ENCODE results near the gene CDKAL1. TPM values are rescaled to one million over a fixed set of nuclear protein-coding genes. Genes with fewer than 3 reads are reported as not detected.

Gene CDKAL1
- total and polyA plus RNA-seq, 2 of the 8 experiments (the other 6 are each of a cell fraction or from before 2014, with no cell fraction given), result 8.4 to 24.6 TPM

- no peak overlapping the region for H2AK5ac ChIP-seq (ENCODE audit: low read depth, low read length)
- H3K4me3 ChIP-seq (ENCODE audit: extremely low read depth in 1 of 4, insufficient read depth in 2 of 4, low read depth in 3 of 4, low read length in 4 of 4), result no peak overlapping the region
- TF ChIP-seq TEAD4 (IDR thresholded peaks at IDR 0.05; ENCODE audit: low read depth, low read length) (no peak), ATF3 (IDR thresholded peaks at IDR 0.05; ENCODE audit: insufficient read depth, low read depth, low read length) (no peak), GABPA (IDR thresholded peaks at IDR 0.05; ENCODE audit: borderline replicate concordance, insufficient read depth, low read length) (no peak), SAP30 (IDR thresholded peaks at IDR 0.05; ENCODE audit: insufficient read depth, insufficient replicate concordance, low read length) (no peak), EP300 (IDR thresholded peaks at IDR 0.05; ENCODE audit: borderline replicate concordance in 1 of 2, low read depth in 2 of 2, low read length in 2 of 2) (no peak), CBX5 (IDR thresholded peaks at IDR 0.05; ENCODE audit: low read depth, low read length) (no peak), FOSL1 (IDR thresholded peaks at IDR 0.05; ENCODE audit: insufficient read depth, low read depth, low read length) (no peak), NRF1 (IDR thresholded peaks at IDR 0.05; ENCODE audit: low read depth, low read length) (no peak), HDAC6 (IDR thresholded peaks at IDR 0.05; ENCODE audit: low read depth, low read length) (no peak), MAFK (IDR thresholded peaks at IDR 0.05; ENCODE audit: low read depth, low read length) (no peak)
- H4K91ac ChIP-seq (replicated peaks; ENCODE audit: insufficient read length, low read length), result no peak overlapping the region
- H3K9me3 ChIP-seq (ENCODE audit: insufficient read depth in 2 of 2, low read depth in 1 of 2, low read length in 1 of 2), result no peaks in the 10 kb centered on the region; a peak in 1 of 4 replicates
- no peaks in the 10 kb centered on the region for H3K36me3 ChIP-seq (ENCODE audit: control insufficient read depth in 2 of 4, insufficient read depth in 4 of 4, low read length in 3 of 4)
- no peak overlapping the region for H4K5ac ChIP-seq (ENCODE audit: insufficient read length, low read depth, low read length)
- H3K18ac ChIP-seq (ENCODE audit: extremely low read depth, low read length), result no peak overlapping the region
- no peaks in the 10 kb centered on the region for H4K20me1 ChIP-seq (replicated peaks in 1 of 2; ENCODE audit: control insufficient read depth in 1 of 2, insufficient read depth in 2 of 2, low read length in 2 of 2)
- 84% methylated on average over 1 of the region's 1 CpG; no CpG with 5 or more reads in 1 of the 2 experiments for WGBS, 2 experiments (ENCODE audit: extremely low coverage in 1 of 2, insufficient coverage in 1 of 2, insufficient read length in 1 of 2, insufficient replicate concordance in 2 of 2, low coverage in 1 of 2, low lambda C conversion rate in 2 of 2, missing lambda C conversion rate in 1 of 2)
- FAIRE-seq, result no peak
- no peak overlapping the region for H3K56ac ChIP-seq (replicated peaks; ENCODE audit: insufficient read length, low read depth, low read length)
- no peak overlapping the region for H2BK5ac ChIP-seq (ENCODE audit: low read depth, low read length)
- CTCF ChIA-PET (ENCODE audit: partially characterized antibody), result interaction anchor here (1.3 to 1.6 kb wide), 2 partner anchors 8 to 51 kb away, joined by 3 to 4 read pairs; no protein-coding TSS in a partner anchor
- no peak overlapping the region for H3K4me2 ChIP-seq (ENCODE audit: insufficient read depth in 1 of 2, low read depth in 2 of 2, low read length in 2 of 2)
- H3K27me3 ChIP-seq (replicated peaks in 1 of 4; ENCODE audit: control insufficient read depth in 3 of 4, extremely low read depth in 1 of 4, insufficient read depth in 3 of 4, low read length in 3 of 4), result no peaks in the 10 kb centered on the region
- no peaks in the 10 kb centered on the region for H3K4me1 ChIP-seq (replicated peaks in 1 of 4; ENCODE audit: control insufficient read depth in 3 of 4, insufficient read depth in 4 of 4, low read length in 3 of 4)
- no peak overlapping the region for H3K27ac ChIP-seq (ENCODE audit: low read depth, low read length)
- H2BK120ac ChIP-seq (replicated peaks; ENCODE audit: low read depth, low read length), result no peak overlapping the region
- H2BK20ac ChIP-seq (ENCODE audit: low read length), result no peak overlapping the region
- no peaks in the 10 kb centered on the region for H3K79me1 ChIP-seq (ENCODE audit: low read depth, low read length)
- H3K14ac ChIP-seq (ENCODE audit: insufficient read length), result no peak overlapping the region
- no peak overlapping the region for H4K8ac ChIP-seq (ENCODE audit: extremely low read depth, insufficient read depth, low read length)
- H3K23me2 ChIP-seq (ENCODE audit: low read depth, low read length), result no peaks in the 10 kb centered on the region
- no peak overlapping the region for H2AFZ ChIP-seq (ENCODE audit: low read length)
- H3K9ac ChIP-seq (replicated peaks in 1 of 4; ENCODE audit: extremely low read depth in 1 of 4, low read depth in 3 of 4, low read length in 3 of 4), result no peak overlapping the region
- no peak overlapping the region for H2BK15ac ChIP-seq (ENCODE audit: low read length)
- no peak overlapping the region for H2BK12ac ChIP-seq (ENCODE audit: low read depth, low read length)
- no peak overlapping the region for H3K23ac ChIP-seq (ENCODE audit: insufficient read length)
- no peak for DNase-seq (ENCODE audit: low read depth in 1 of 2, low spot score in 2 of 2)
- no peaks in the 10 kb centered on the region for H3K79me2 ChIP-seq (ENCODE audit: control insufficient read depth in 1 of 2, insufficient read depth in 2 of 2, low read length in 2 of 2)
- no peak overlapping the region for H3K4ac ChIP-seq (replicated peaks; ENCODE audit: insufficient read length, low read depth, low read length)
- POLR2A ChIA-PET (ENCODE audit: partially characterized antibody), result interaction anchor here (0.7 to 0.9 kb wide), 2 partner anchors 17 to 463 kb away, joined by 3 read pairs; no protein-coding TSS in a partner anchor
These were observed 435.3 kb downstream of the CDKAL1 start for GRCh38 chr6:20969551-20969950.

Measured in H1 (cell line).